ENCODE measurements around the gene PWWP2B. TPM values are rescaled to one million over a fixed set of nuclear protein-coding genes. Genes with fewer than 3 reads are reported as not detected.

PWWP2B gene
- total and polyA plus RNA-seq, 2 of the 13 experiments (the other 11 are each of a cell fraction or from before 2014, with no cell fraction given) = 2.3 to 4.7 TPM

DNA sequence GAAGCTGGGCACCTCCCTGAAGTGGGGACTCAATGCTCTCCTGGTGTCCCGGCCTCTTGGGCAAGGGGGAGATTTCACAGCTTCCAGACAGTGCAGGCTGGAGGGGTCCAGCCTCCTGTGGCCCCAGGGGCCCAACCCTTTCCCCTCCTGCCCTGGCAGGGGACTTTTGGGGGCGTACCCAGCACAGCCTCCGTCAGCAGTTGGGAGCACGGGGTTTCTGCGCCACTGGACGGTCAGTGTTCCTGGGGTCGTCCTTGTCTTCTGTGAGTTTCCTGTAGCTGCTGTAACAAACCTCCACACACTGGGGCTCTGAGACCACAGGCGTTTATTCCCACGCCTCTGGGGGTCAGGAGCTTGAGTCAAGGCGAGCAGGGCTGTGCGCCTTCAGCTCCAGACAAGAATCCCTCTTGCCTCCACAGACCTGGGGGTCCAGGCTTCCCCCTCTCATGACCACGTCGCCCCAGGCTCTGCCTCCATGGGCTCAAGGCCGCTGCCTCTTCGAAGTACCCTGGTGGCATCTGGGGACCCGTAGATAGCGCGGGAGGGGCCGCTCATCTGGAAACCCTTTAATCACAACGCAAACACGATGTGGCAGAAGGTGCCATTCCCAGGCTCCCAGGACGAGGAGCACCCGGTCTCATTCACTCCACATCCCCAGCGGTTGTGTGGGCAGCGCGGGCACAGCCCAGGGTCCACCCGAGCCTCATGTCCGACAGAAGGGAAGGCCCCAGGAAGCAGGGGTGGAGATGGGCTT lies 14.0 kb downstream of the PWWP2B start:
- no peak for ATAC-seq
- no TSS peak for BruUV-seq (replicated peaks)
- Histone ChIP-seq H3K79me2 (ENCODE audit: insufficient read depth, low read length) (no peaks in the 10 kb centered on the region), H3K36me3 (replicated peaks in 1 of 2; ENCODE audit: control insufficient read depth in 1 of 2, insufficient read depth in 2 of 2, low read length in 2 of 2) (no peaks in the 10 kb centered on the region), H3K4me3 (replicated peaks in 1 of 3; ENCODE audit: insufficient read depth in 1 of 3, low read depth in 2 of 3, low read length in 3 of 3) (no peak overlapping the region), H3K27ac (ENCODE audit: extremely low read length, insufficient read depth, low read length) (no peak overlapping the region), H3K4me1 (ENCODE audit: insufficient read depth, low read length) (peaks cover 46% of the 10 kb centered on the region), H4K20me1 (ENCODE audit: insufficient read depth, low read length) (no peaks in the 10 kb centered on the region), H3K9ac (ENCODE audit: insufficient read depth, low read depth, low read length) (no peak overlapping the region), H3K27me3 (ENCODE audit: control insufficient read depth in 1 of 2, insufficient read depth in 2 of 2, low read length in 2 of 2) (no peaks in the 10 kb centered on the region), H2AFZ (ENCODE audit: low read length) (no peak overlapping the region), H3K4me2 (ENCODE audit: low read depth, low read length) (no peak overlapping the region), H3K9me3 (ENCODE audit: low read length) (no peaks in the 10 kb centered on the region)
- FAIRE-seq = no peak
- in situ Hi-C loops (cut with HindIII; ENCODE audit: extremely low pct_ligation_motif_present, low pct_unique_long_range_greater_than_20kb) = no loop called here
- intact Hi-C loops (cut with micrococcal nuclease; ENCODE audit: unreplicated experiment) = no loop called here
- POLR2A ChIA-PET = interaction anchor here (1.4 kb wide), 1 partner anchor 8 kb away, joined by 3 read pairs; no protein-coding TSS in a partner anchor
- WGBS (ENCODE audit: low lambda C conversion rate) = 100% methylated on average over 2 of the region's 28 CpGs
- no peak for DNase-seq (ENCODE audit: low spot score)
- no peak for TF ChIP-seq ZBTB20 (CRISPR knock-in tag; IDR thresholded peaks at IDR 0.05; ENCODE audit: borderline replicate concordance, low read depth)
- TF ChIP-seq FOXJ3 (CRISPR knock-in tag; IDR thresholded peaks at IDR 0.05; ENCODE audit: borderline replicate concordance) = no peak
- peak; percentile 23 for TF ChIP-seq AGO2 (optimal IDR thresholded peaks at IDR 0.05; ENCODE audit: low read depth, low read length)
- no peak for TF ChIP-seq ZNF7 (CRISPR knock-in tag; IDR thresholded peaks at IDR 0.05)
- TF ChIP-seq HNRNPL (IDR thresholded peaks at IDR 0.05; ENCODE audit: low read depth, low read length) = 0 out of 2 replicates have a peak, but pooled peaks have one; percentile 54
- no peak for TF ChIP-seq SMYD3 (CRISPR knock-in tag; IDR thresholded peaks at IDR 0.05)
- TF ChIP-seq THAP8 (CRISPR knock-in tag; IDR thresholded peaks at IDR 0.05; ENCODE audit: borderline replicate concordance) = no peak
- TF ChIP-seq ZNF556 (CRISPR knock-in tag; IDR thresholded peaks at IDR 0.05; ENCODE audit: borderline replicate concordance) = no peak
- TF ChIP-seq, protein P1, sequence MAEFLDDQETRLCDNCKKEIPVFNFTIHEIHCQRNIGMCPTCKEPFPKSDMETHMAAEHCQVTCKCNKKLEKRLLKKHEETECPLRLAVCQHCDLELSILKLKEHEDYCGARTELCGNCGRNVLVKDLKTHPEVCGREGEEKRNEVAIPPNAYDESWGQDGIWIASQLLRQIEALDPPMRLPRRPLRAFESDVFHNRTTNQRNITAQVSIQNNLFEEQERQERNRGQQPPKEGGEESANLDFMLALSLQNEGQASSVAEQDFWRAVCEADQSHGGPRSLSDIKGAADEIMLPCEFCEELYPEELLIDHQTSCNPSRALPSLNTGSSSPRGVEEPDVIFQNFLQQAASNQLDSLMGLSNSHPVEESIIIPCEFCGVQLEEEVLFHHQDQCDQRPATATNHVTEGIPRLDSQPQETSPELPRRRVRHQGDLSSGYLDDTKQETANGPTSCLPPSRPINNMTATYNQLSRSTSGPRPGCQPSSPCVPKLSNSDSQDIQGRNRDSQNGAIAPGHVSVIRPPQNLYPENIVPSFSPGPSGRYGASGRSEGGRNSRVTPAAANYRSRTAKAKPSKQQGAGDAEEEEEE (CRISPR knock-in tag; IDR thresholded peaks at IDR 0.05; ENCODE audit: borderline replicate concordance) = no peak
- no peak for TF ChIP-seq PPARG (CRISPR knock-in tag; conservative IDR thresholded peaks at IDR 0.05)
- no peak for TF ChIP-seq ZNF569 (CRISPR knock-in tag; IDR thresholded peaks at IDR 0.05; ENCODE audit: borderline replicate concordance)
- TF ChIP-seq, protein P2, sequence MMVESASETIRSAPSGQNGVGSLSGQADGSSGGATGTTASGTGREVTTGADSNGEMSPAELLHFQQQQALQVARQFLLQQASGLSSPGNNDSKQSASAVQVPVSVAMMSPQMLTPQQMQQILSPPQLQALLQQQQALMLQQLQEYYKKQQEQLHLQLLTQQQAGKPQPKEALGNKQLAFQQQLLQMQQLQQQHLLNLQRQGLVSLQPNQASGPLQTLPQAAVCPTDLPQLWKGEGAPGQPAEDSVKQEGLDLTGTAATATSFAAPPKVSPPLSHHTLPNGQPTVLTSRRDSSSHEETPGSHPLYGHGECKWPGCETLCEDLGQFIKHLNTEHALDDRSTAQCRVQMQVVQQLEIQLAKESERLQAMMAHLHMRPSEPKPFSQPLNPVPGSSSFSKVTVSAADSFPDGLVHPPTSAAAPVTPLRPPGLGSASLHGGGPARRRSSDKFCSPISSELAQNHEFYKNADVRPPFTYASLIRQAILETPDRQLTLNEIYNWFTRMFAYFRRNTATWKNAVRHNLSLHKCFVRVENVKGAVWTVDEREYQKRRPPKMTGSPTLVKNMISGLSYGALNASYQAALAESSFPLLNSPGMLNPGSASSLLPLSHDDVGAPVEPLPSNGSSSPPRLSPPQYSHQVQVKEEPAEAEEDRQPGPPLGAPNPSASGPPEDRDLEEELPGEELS (CRISPR knock-in tag; IDR thresholded peaks at IDR 0.05) = no peak
- CTCF ChIA-PET (ENCODE audit: low intra/inter-chr PET ratio, low total read pairs) = no interaction called here
